Measurements from ENCODE around the gene KLHDC3.

KLHDC3 gene

GRCh38 chr6:43052225-43052841 lies 38.3 kb downstream of the KLHDC3 start:
- peak overlapping the region; percentile 77; the same call in 1 of the 2 replicates for H3K4me3 ChIP-seq (ENCODE audit: low read length)
- no peak for TF ChIP-seq ZNF274 (IDR thresholded peaks at IDR 0.05; ENCODE audit: low read depth, low read length)

DNA sequence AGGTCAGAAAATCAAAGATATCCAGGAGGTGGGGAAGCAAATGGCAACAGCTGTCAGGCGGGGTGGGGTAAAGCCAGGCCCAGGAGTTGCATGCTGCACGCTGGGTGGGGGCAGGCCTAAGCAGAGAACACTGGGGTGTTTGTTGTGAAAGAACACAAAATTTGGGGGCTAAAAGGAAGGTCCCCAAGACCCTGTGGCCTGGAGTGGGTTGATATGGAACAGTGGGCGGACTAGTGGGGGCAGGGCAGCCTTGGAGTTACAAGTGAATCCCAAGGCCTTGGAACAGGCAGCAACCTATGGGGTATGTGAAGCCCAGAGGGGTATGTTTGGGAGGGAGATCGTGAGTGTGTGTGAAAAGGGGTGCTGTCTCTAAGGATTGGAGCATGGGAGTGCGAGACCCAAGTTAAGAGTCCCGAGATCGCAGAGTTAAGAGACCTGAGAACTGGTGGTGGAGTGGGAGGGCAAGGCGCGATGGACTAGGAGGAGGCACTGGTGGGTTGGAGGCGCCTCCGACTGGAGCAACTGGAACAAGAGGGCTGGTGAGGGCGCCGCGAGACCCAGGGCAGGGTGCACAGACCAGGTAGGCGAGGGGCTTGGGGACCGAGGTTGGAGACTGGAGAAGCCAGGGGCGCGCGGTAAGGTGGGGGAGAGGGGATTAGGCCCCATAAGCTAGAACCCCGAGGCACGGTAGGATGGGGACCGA lies 38.9 kb downstream of the KLHDC3 start:
- no peak for TF ChIP-seq ZNF274 (IDR thresholded peaks at IDR 0.05; ENCODE audit: low read depth, low read length)
- H3K4me3 ChIP-seq (ENCODE audit: low read length), result peak overlapping the region; percentile 77

DNA sequence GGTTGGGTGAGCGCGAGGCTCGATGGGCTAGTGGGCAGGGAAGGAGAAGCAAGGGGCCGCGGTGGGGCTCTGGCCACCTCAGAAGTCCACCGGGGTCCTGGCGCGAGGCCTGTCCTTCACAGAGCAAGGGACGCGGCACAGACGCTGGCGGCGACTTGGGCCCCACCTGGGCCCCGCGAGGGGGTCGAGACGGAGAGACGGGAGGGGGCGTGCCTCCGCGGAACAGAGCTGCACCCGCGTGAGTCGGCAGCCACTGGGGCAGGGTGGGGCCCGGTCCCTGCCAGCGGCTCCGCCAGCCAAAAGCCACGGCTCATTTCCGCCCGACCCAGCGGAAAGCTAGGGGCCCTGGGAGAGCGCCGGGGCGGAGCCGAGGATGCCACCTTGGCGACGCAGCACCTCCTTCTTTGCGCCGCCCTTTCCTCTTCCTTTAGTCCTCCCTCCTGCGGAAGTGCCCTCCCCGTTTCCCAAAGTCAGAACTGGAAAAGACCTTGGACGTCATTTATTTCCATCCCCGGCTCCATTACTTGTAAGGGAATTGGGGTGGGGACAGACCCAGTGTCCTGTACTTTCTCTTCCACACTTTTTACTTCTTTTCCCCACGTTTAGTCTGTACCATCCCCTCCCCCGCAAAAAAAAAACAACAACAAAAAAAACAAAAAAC lies 39.6 kb downstream of the KLHDC3 start, which contains the start of gene CUL7:
CUL7 (minus strand) TSS at position 307 of the 661 bp plus-strand sequence. CDS start 1,063 bp downstream, outside the sequence.
- TF ChIP-seq ZNF274 (IDR thresholded peaks at IDR 0.05; ENCODE audit: low read depth, low read length), result no peak

GRCh38 chr6:43054206-43054943 lies 40.3 kb downstream of the KLHDC3 start:
- no peak for TF ChIP-seq ZNF274 (IDR thresholded peaks at IDR 0.05; ENCODE audit: low read depth, low read length)
- H3K4me3 ChIP-seq (ENCODE audit: low read length), result peak overlapping the region; percentile 77; the same call in 1 of the 2 replicates

More for the DNA sequence above, 39.6 kb downstream of the KLHDC3 start, which contains the start of gene CUL7:
- peak within 1 kb of the TSS; percentile 77 for H3K4me3 ChIP-seq (ENCODE audit: low read length)

GRCh38 chr6:43055966-43056365 lies 41.9 kb downstream of the KLHDC3 start:
- TF ChIP-seq ZNF274 (IDR thresholded peaks at IDR 0.05; ENCODE audit: low read depth, low read length), result no peak
- no peak overlapping the region for H3K4me3 ChIP-seq (ENCODE audit: low read length)

GRCh38 chr6:43058531-43058930 lies 44.5 kb downstream of the KLHDC3 start:
- H3K4me3 ChIP-seq (ENCODE audit: low read length), result peak overlapping the region; percentile 97
- no peak for TF ChIP-seq ZNF274 (IDR thresholded peaks at IDR 0.05; ENCODE audit: low read depth, low read length)

DNA sequence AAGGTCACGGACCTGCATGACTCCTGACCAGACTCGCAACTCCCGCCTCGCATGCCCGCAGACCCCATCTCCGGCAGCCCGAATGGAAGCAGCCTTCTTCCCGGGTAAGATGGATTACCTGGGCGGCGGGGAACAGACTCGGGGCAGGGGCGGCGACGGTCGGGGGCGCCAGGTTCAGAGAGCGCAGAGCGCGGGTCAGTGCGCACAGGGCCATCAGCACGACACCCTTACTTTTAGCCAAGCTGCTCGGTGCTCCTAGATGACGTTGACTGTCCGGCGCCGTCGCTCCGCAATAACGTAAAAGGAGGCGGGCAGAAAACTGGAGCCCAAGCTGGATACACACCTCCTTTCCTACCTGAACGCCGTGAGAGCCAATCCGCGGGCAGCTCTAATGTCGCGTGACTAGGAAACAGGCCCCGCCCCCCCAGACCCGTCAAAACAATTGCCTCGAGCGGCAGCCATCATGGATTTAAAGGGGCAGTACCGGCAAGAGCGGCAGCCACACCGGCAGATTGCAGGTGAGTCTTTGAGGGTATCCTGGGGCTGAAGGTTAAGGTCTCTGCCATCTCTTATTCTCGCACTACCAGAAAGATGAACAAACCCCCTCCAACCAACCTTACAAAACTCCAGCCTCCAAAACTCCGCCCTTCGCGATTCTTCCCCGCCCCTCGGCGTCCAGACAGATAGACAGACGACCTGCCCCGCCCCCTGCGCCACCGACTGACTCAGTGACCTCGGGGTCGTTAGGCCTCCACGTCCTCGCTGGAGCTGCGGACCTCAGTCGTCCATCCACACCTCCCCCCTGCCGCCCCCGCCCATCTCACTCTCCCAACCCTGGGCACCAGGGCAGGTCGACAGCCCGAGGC lies 45.4 kb downstream of the KLHDC3 start, which contains the start of the genes KLC4 and MRPL2:
KLC4 (plus strand) TSS at position 464 of the 866 bp plus-strand sequence. CDS start 1,705 bp downstream, outside the sequence.
MRPL2 (minus strand) TSS at position 267 of the 866 bp plus-strand sequence; CDS start at position 214, 53 bp downstream.
- peak within 1 kb of the TSS; percentile 97 for H3K4me3 ChIP-seq (ENCODE audit: low read length)
- no peak for TF ChIP-seq ZNF274 (IDR thresholded peaks at IDR 0.05; ENCODE audit: low read depth, low read length)

GRCh38 chr6:43060034-43060754 lies 46.1 kb downstream of the KLHDC3 start:
- H3K4me3 ChIP-seq (ENCODE audit: low read length), result peak overlapping the region; percentile 71
- no peak for TF ChIP-seq ZNF274 (IDR thresholded peaks at IDR 0.05; ENCODE audit: low read depth, low read length)

GRCh38 chr6:43060755-43061633 lies 46.9 kb downstream of the KLHDC3 start:
- TF ChIP-seq ZNF274 (IDR thresholded peaks at IDR 0.05; ENCODE audit: low read depth, low read length), result no peak
- H3K4me3 ChIP-seq (ENCODE audit: low read length), result no peak overlapping the region

GRCh38 chr6:43061861-43062260 lies 47.8 kb downstream of the KLHDC3 start:
- H3K4me3 ChIP-seq (ENCODE audit: low read length), result no peak overlapping the region
- TF ChIP-seq ZNF274 (IDR thresholded peaks at IDR 0.05; ENCODE audit: low read depth, low read length), result no peak

DNA sequence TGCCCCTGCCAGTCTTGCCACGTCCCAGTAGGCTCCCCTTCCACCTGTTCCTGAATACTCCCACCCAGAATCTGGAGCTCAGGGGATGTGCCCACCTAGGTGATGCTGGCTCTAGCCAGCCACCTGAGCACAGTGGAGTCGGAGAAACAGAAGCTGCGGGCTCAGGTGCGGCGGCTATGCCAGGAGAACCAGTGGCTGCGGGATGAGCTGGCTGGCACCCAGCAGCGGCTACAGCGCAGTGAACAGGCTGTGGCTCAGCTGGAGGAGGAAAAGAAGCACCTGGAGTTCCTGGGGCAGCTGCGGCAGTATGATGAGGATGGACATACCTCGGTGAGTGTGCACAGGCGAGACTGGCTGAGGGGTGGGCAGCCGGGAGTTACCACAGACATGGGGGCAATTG lies 48.8 kb downstream of the KLHDC3 start:
- no peak overlapping the region for H3K4me3 ChIP-seq (ENCODE audit: low read length)
- TF ChIP-seq ZNF274 (IDR thresholded peaks at IDR 0.05; ENCODE audit: low read depth, low read length), result no peak
